Measurements from ENCODE around the gene RNF11. TPM values are rescaled to one million over a fixed set of nuclear protein-coding genes. Genes with fewer than 3 reads are reported as not detected.
"Not testable (repeated sequence)": the region's sequence is repeated elsewhere in the genome, so short reads cannot be mapped to it uniquely, and the experiment has no call there.

The RNF11 gene
- total and polyA plus RNA-seq, 7 experiments from 2014 or later, result 22.8 to 64.0 (median 36.6) TPM

DNA sequence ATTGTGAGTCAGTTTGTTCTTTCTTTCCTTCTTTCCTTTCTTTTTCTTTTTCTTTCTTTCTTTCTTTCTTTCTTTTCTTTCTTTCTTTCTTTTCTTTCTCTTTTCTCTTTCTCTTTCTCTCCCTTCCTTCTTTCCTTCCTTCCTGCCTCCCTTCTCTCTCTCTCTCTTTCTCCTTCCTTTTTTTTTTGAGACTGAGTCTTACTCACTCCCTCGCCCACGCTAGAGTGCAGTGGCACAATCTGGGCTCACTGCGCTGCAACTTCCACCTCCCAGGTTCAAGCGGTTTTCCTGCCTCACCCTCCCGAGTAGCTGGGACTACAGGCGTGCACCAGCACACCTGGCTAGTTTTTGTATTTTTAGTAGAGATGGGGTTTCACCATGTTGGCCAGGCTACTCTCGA, 1.8 kb upstream of the RNF11 start:
- Mint-ChIP-seq H3K27ac (peak overlapping the region in 3 of 9 donors; percentile 8 to 93 (median 28)), H3K4me1 (peaks cover 15 to 20% (median 19%) of the 10 kb centered on the region in 7 donors), H3K4me3 (peak overlapping the region in 1 of 10 donors; percentile 92)
- H3K9me3 Mint-ChIP-seq; H3K9me3 ChIP-seq (ENCODE audit: control insufficient read depth in 2 of 3, low read length in 3 of 3); DNase-seq; H3K27me3 ChIP-seq (ENCODE audit: control insufficient read depth in 2 of 2, insufficient read depth in 2 of 2, low read length in 2 of 2); ATAC-seq; H3K27ac ChIP-seq (ENCODE audit: low read depth, low read length); H3K27me3 Mint-ChIP-seq; H3K36me3 ChIP-seq (ENCODE audit: control insufficient read depth in 2 of 3, insufficient read depth in 3 of 3, low read length in 3 of 3); H3K4me3 ChIP-seq (ENCODE audit: low read length); intact Hi-C loops (cut with micrococcal nuclease); POLR2A ChIA-PET; H3K36me3 Mint-ChIP-seq: not testable (repeated sequence)
- CTCF ChIA-PET, result interaction anchor here (1.5 kb wide), 1 partner anchor 63 kb away, joined by 3 read pairs; no protein-coding TSS in a partner anchor
- H3K4me1 ChIP-seq (ENCODE audit: control insufficient read depth in 2 of 2, insufficient read depth in 2 of 2, low read length in 2 of 2), result peaks cover 18 to 20% of the 10 kb centered on the region in 2 donors

DNA sequence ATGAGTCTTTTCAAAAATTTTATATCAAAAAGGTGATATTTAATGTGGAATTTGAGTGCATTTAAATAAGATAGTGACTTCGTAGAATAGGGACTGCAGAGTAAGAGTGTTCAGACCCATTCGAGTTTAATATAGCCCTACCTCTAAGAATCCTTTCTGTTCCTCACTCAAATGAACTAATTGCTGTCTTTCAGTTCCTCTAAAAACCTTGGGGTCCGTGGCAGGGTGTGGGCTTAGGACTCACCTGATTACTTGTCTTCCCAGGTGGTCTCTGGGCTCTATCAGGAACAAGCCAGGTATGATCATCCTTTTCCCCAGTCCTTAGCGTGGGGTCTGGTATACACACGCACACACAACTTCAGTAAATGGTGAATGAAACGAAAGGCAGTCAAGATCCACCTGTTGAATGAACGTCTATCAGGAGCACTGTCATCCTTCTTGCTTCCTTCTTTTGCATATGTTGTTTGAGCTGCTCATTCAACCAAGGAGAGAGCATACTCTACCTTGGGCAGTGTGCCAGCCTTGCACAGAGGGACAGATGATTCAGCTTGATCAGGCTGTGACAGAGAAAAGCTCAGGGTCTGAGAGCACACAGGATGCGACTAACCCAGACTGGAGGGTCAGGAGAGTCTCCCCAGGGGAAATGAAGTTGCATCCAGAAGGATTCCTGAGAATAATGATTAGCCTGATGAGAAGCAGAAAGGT, 1.2 kb upstream of the RNF11 start:
- Histone ChIP-seq H3K4me3 (ENCODE audit: low read length) (peak overlapping the region; percentile 68), H3K27me3 (ENCODE audit: control insufficient read depth in 2 of 2, insufficient read depth in 2 of 2, low read length in 2 of 2) (no peaks in the 10 kb centered on the region), H3K9me3 (ENCODE audit: control insufficient read depth in 2 of 3, low read length in 3 of 3) (no peaks in the 10 kb centered on the region), H3K36me3 (ENCODE audit: control insufficient read depth in 2 of 3, insufficient read depth in 3 of 3, low read length in 3 of 3) (peaks cover 0 to 6% (median 0%) of the 10 kb centered on the region in 3 experiments), H3K4me1 (ENCODE audit: control insufficient read depth in 2 of 2, insufficient read depth in 2 of 2, low read length in 2 of 2) (peaks cover 18 to 24% of the 10 kb centered on the region in 2 donors), H3K27ac (ENCODE audit: low read depth, low read length) (peak overlapping the region; percentile 90)
- Mint-ChIP-seq H3K36me3 (peaks cover 0 to 1% (median 0%) of the 10 kb centered on the region in 5 donors), H3K9me3 (peaks cover 0 to 2% (median 0%) of the 10 kb centered on the region in 11 donors), H3K27ac (peak overlapping the region; percentile 91 to 100 (median 96)), H3K4me1 (peaks cover 15 to 26% (median 20%) of the 10 kb centered on the region in 7 donors), H3K27me3 (peaks cover 0 to 4% (median 0%) of the 10 kb centered on the region in 5 donors), H3K4me3 (peak overlapping the region in 9 of 10 donors; percentile 90 to 99 (median 94))
- ChIA-PET POLR2A (interaction anchor here (1.1 to 1.5 kb wide), 5 partner anchors 8 to 267 kb away, joined by 3 to 8 read pairs (median 4); no protein-coding TSS in a partner anchor), CTCF (interaction anchor here (0.9 to 2.4 kb wide), 3 partner anchors 20 to 46 kb away, joined by 3 to 11 read pairs (median 3); no protein-coding TSS in a partner anchor)
- intact Hi-C loops (cut with micrococcal nuclease), result loop anchor here (1.0 to 5.0 kb wide), 4 partner anchors 37 to 492 kb away; partner anchors contain the start of gene OSBPL9 (in 1 of the 2)
- no peak for ATAC-seq
- DNase-seq, result peak in 7 of 9 donors; percentile 9 to 42 (median 27)

GRCh38 chr1:51236531-51237350, 668 bp downstream of the RNF11 start:
- intact Hi-C loops (cut with micrococcal nuclease), result loop anchor here (1.0 to 5.0 kb wide), 18 partner anchors 36 to 1316 kb away; partner anchors contain the start of genes EPS15 (in 2 of the 2), FAF1 (in 2 of the 2), NRDC (in 2 of the 2) and OSBPL9 (in 2 of the 2)
- peak; percentile 32 for ATAC-seq
- peaks cover 0 to 6% (median 0%) of the 10 kb centered on the region in 3 experiments for H3K36me3 ChIP-seq (ENCODE audit: control insufficient read depth in 2 of 3, insufficient read depth in 3 of 3, low read length in 3 of 3)
- peaks cover 0 to 3% (median 0%) of the 10 kb centered on the region in 11 donors for H3K9me3 Mint-ChIP-seq
- peak overlapping the region; percentile 90 for H3K27ac ChIP-seq (ENCODE audit: low read depth, low read length)
- H3K9me3 ChIP-seq (ENCODE audit: control insufficient read depth in 2 of 3, low read length in 3 of 3), result no peaks in the 10 kb centered on the region
- peak in 8 of 9 donors; percentile 34 to 61 (median 48) for DNase-seq
- peaks cover 15 to 44% (median 36%) of the 10 kb centered on the region in 7 donors for H3K4me1 Mint-ChIP-seq
- H3K4me1 ChIP-seq (ENCODE audit: control insufficient read depth in 2 of 2, insufficient read depth in 2 of 2, low read length in 2 of 2), result peaks cover 18 to 41% of the 10 kb centered on the region in 2 donors
- no peak overlapping the region for H3K4me3 Mint-ChIP-seq
- no peaks in the 10 kb centered on the region for H3K27me3 ChIP-seq (ENCODE audit: control insufficient read depth in 2 of 2, insufficient read depth in 2 of 2, low read length in 2 of 2)
- H3K27me3 Mint-ChIP-seq, result peaks cover 0 to 2% (median 0%) of the 10 kb centered on the region in 5 donors
- peak overlapping the region; percentile 68 for H3K4me3 ChIP-seq (ENCODE audit: low read length)
- CTCF ChIA-PET, result interaction anchor here (2.4 kb wide), 1 partner anchor 44 kb away, joined by 11 read pairs; no protein-coding TSS in a partner anchor
- POLR2A ChIA-PET, result interaction anchor here (1.1 to 1.6 kb wide), 6 partner anchors 12 to 381 kb away, joined by 3 to 7 read pairs (median 4); partner anchors contain the start of gene EPS15
- peaks cover 0 to 4% (median 0%) of the 10 kb centered on the region in 5 donors for H3K36me3 Mint-ChIP-seq
- no peak overlapping the region for H3K27ac Mint-ChIP-seq

GRCh38 chr1:51237351-51238033, 1.4 kb downstream of the RNF11 start:
- no peak for ATAC-seq
- intact Hi-C loops (cut with micrococcal nuclease), result loop anchor here (2.0 to 5.0 kb wide), 11 partner anchors 35 to 1315 kb away; partner anchors contain the start of genes OSBPL9 (in 2 of the 2), BTF3L4 (in 1 of the 2), EPS15 (in 1 of the 2) and FAF1 (in 1 of the 2)
- Mint-ChIP-seq H3K27ac (no peak overlapping the region), H3K36me3 (peaks cover 0 to 4% (median 0%) of the 10 kb centered on the region in 5 donors), H3K4me1 (peaks cover 15 to 48% (median 38%) of the 10 kb centered on the region in 7 donors), H3K9me3 (peaks cover 0 to 3% (median 0%) of the 10 kb centered on the region in 11 donors), H3K4me3 (no peak overlapping the region), H3K27me3 (peaks cover 0 to 2% (median 0%) of the 10 kb centered on the region in 5 donors)
- H3K27me3 ChIP-seq (ENCODE audit: control insufficient read depth in 2 of 2, insufficient read depth in 2 of 2, low read length in 2 of 2), result no peaks in the 10 kb centered on the region
- peak overlapping the region; percentile 68 for H3K4me3 ChIP-seq (ENCODE audit: low read length)
- no peaks in the 10 kb centered on the region for H3K9me3 ChIP-seq (ENCODE audit: control insufficient read depth in 2 of 3, low read length in 3 of 3)
- POLR2A ChIA-PET, result interaction anchor here (0.6 to 1.1 kb wide), 2 partner anchors 26 to 281 kb away, joined by 3 to 7 read pairs; partner anchors contain the start of gene EPS15
- peaks cover 18 to 43% of the 10 kb centered on the region in 2 donors for H3K4me1 ChIP-seq (ENCODE audit: control insufficient read depth in 2 of 2, insufficient read depth in 2 of 2, low read length in 2 of 2)
- CTCF ChIA-PET, result interaction anchor here (0.6 to 2.4 kb wide), 2 partner anchors 45 to 69 kb away, joined by 3 to 11 read pairs; no protein-coding TSS in a partner anchor
- peaks cover 0 to 6% (median 0%) of the 10 kb centered on the region in 3 experiments for H3K36me3 ChIP-seq (ENCODE audit: control insufficient read depth in 2 of 3, insufficient read depth in 3 of 3, low read length in 3 of 3)
- peak in 1 of 9 donors; percentile 8 for DNase-seq
- peak overlapping the region; percentile 90 for H3K27ac ChIP-seq (ENCODE audit: low read depth, low read length)

- Mint-ChIP-seq H3K4me3 (no peak overlapping the region), H3K4me1 (peaks cover 20 to 53% (median 39%) of the 10 kb centered on the region in 7 donors), H3K36me3 (peaks cover 0 to 4% (median 4%) of the 10 kb centered on the region in 5 donors), H3K27ac (no peak overlapping the region), H3K9me3 (peaks cover 0 to 3% (median 0%) of the 10 kb centered on the region in 11 donors), H3K27me3 (peaks cover 0 to 2% (median 0%) of the 10 kb centered on the region in 5 donors)
- ChIA-PET CTCF (interaction anchor here (0.6 kb wide), 1 partner anchor 68 kb away, joined by 3 read pairs; no protein-coding TSS in a partner anchor), POLR2A (interaction anchor here (0.6 kb wide), 1 partner anchor 25 kb away, joined by 3 read pairs; no protein-coding TSS in a partner anchor)
- H3K36me3 ChIP-seq (ENCODE audit: control insufficient read depth in 2 of 3, insufficient read depth in 3 of 3, low read length in 3 of 3), result peaks cover 0 to 6% (median 0%) of the 10 kb centered on the region in 3 experiments
- H3K4me3 ChIP-seq (ENCODE audit: low read length), result peak overlapping the region; percentile 21
- intact Hi-C loops (cut with micrococcal nuclease), result loop anchor here (5.0 kb wide), 3 partner anchors 34 to 489 kb away; partner anchors contain the start of gene OSBPL9 (in 1 of the 2)
- H3K27me3 ChIP-seq (ENCODE audit: control insufficient read depth in 2 of 2, insufficient read depth in 2 of 2, low read length in 2 of 2), result no peaks in the 10 kb centered on the region
- DNase-seq, result no peak
- H3K4me1 ChIP-seq (ENCODE audit: control insufficient read depth in 2 of 2, insufficient read depth in 2 of 2, low read length in 2 of 2), result peaks cover 18 to 43% of the 10 kb centered on the region in 2 donors
- ATAC-seq, result no peak
- peak overlapping the region; percentile 26 for H3K27ac ChIP-seq (ENCODE audit: low read depth, low read length)
- no peaks in the 10 kb centered on the region for H3K9me3 ChIP-seq (ENCODE audit: control insufficient read depth in 2 of 3, low read length in 3 of 3)
Observed at GRCh38 chr1:51238034-51238403, 1.9 kb downstream of the RNF11 start.
